Measurements from ENCODE around the gene STAT6. TPM values are rescaled to one million over a fixed set of nuclear protein-coding genes. Genes with fewer than 3 reads are reported as not detected.

STAT6 gene
- total and polyA plus RNA-seq, 2 of the 8 experiments (the other 6 are each of a cell fraction or from before 2014, with no cell fraction given): 32.9 to 38.7 TPM

GRCh38 chr12:57145460-57146059 is 34.4 kb upstream of the STAT6 start (continued):
- no peak for TF ChIP-seq CHD7 (IDR thresholded peaks at IDR 0.05; ENCODE audit: insufficient replicate concordance, low read length)
- no peak for TF ChIP-seq SIN3A (conservative IDR thresholded peaks at IDR 0.05 in 1 of 2, IDR thresholded peaks at IDR 0.05 in 1 of 2; ENCODE audit: low read depth in 1 of 2, low read length in 2 of 2)
- TF ChIP-seq CHD1 (IDR thresholded peaks at IDR 0.05; ENCODE audit: low read depth, low read length): no peak

Data from H1 (cell line).